ENCODE data around the gene PAK4. TPM values are rescaled to one million over a fixed set of nuclear protein-coding genes. Genes with fewer than 3 reads are reported as not detected.

The PAK4 gene
- total RNA-seq, 2 experiments from 2014 or later, result 16.3 to 17.8 TPM

- Mint-ChIP-seq H3K4me3 (no peak overlapping the region), H3K27ac (no peak overlapping the region), H3K9me3 (no peaks in the 10 kb centered on the region), H3K27me3 (no peaks in the 10 kb centered on the region), H3K4me1 (ENCODE audit: low read depth) (peaks cover 2% of the 10 kb centered on the region), H3K36me3 (peaks cover 5% of the 10 kb centered on the region)
- ChIA-PET CTCF (interaction anchor here (1.3 kb wide), 1 partner anchor 184 kb away, joined by 3 read pairs; no protein-coding TSS in a partner anchor), POLR2A (no interaction called here)
- intact Hi-C loops (cut with micrococcal nuclease), result no loop called here
- DNase-seq, result no peak
Observed at GRCh38 chr19:39146091-39146490, 20.5 kb downstream of the PAK4 start.

GRCh38 chr19:39146686-39147450 is 21.3 kb downstream of the PAK4 start:
- no peak overlapping the region for H3K4me3 Mint-ChIP-seq
- no peaks in the 10 kb centered on the region for H3K27me3 Mint-ChIP-seq
- no peaks in the 10 kb centered on the region for H3K9me3 Mint-ChIP-seq
- no peak overlapping the region for H3K27ac Mint-ChIP-seq
- CTCF ChIA-PET, result interaction anchor here (0.5 kb wide), 1 partner anchor 903 kb away, joined by 3 read pairs; no protein-coding TSS in a partner anchor
- no peak for DNase-seq
- POLR2A ChIA-PET, result no interaction called here
- peaks cover 2% of the 10 kb centered on the region for H3K4me1 Mint-ChIP-seq (ENCODE audit: low read depth)
- intact Hi-C loops (cut with micrococcal nuclease), result no loop called here
- peaks cover 5% of the 10 kb centered on the region for H3K36me3 Mint-ChIP-seq

GRCh38 chr19:39147480-39147879 is 21.9 kb downstream of the PAK4 start:
- CTCF ChIA-PET, result interaction anchor here (0.5 kb wide), 1 partner anchor 904 kb away, joined by 3 read pairs; no protein-coding TSS in a partner anchor
- H3K4me1 Mint-ChIP-seq (ENCODE audit: low read depth), result peaks cover 2% of the 10 kb centered on the region
- H3K27ac Mint-ChIP-seq, result no peak overlapping the region
- H3K27me3 Mint-ChIP-seq, result no peaks in the 10 kb centered on the region
- peaks cover 5% of the 10 kb centered on the region for H3K36me3 Mint-ChIP-seq
- intact Hi-C loops (cut with micrococcal nuclease), result no loop called here
- H3K4me3 Mint-ChIP-seq, result no peak overlapping the region
- POLR2A ChIA-PET, result no interaction called here
- no peak for DNase-seq
- H3K9me3 Mint-ChIP-seq, result no peaks in the 10 kb centered on the region

GRCh38 chr19:39148939-39149529 is 23.4 kb downstream of the PAK4 start:
- POLR2A ChIA-PET, result no interaction called here
- H3K27ac Mint-ChIP-seq, result no peak overlapping the region
- peaks cover 5% of the 10 kb centered on the region for H3K36me3 Mint-ChIP-seq

GRCh38 chr19:39150235-39150634 is 24.6 kb downstream of the PAK4 start:
- Mint-ChIP-seq H3K27me3 (no peaks in the 10 kb centered on the region), H3K36me3 (peaks cover 5% of the 10 kb centered on the region), H3K9me3 (no peaks in the 10 kb centered on the region), H3K27ac (no peak overlapping the region), H3K4me1 (ENCODE audit: low read depth) (peaks cover 4% of the 10 kb centered on the region), H3K4me3 (no peak overlapping the region)
- no peak for DNase-seq
- POLR2A ChIA-PET, result no interaction called here
- intact Hi-C loops (cut with micrococcal nuclease), result no loop called here
- CTCF ChIA-PET, result interaction anchor here (1.2 kb wide), 1 partner anchor 27 kb away, joined by 4 read pairs; no protein-coding TSS in a partner anchor

More at GRCh38 chr19:39148939-39149529, 23.4 kb downstream of the PAK4 start:
- Mint-ChIP-seq H3K9me3 (no peaks in the 10 kb centered on the region), H3K4me1 (ENCODE audit: low read depth) (peaks cover 2% of the 10 kb centered on the region), H3K27me3 (no peaks in the 10 kb centered on the region), H3K4me3 (no peak overlapping the region)
- intact Hi-C loops (cut with micrococcal nuclease), result no loop called here
- DNase-seq, result no peak
- CTCF ChIA-PET, result interaction anchor here (0.6 kb wide), 1 partner anchor 15 kb away, joined by 3 read pairs; no protein-coding TSS in a partner anchor

- DNase-seq, result no peak
- Mint-ChIP-seq H3K9me3 (no peaks in the 10 kb centered on the region), H3K4me3 (no peak overlapping the region), H3K27me3 (no peaks in the 10 kb centered on the region), H3K27ac (no peak overlapping the region), H3K36me3 (peaks cover 5% of the 10 kb centered on the region), H3K4me1 (ENCODE audit: low read depth) (peaks cover 4% of the 10 kb centered on the region)
- ChIA-PET CTCF (no interaction called here), POLR2A (no interaction called here)
- intact Hi-C loops (cut with micrococcal nuclease), result no loop called here
Observed at GRCh38 chr19:39150807-39151600, 25.4 kb downstream of the PAK4 start.

- H3K4me3 Mint-ChIP-seq, result no peak overlapping the region
- ChIA-PET POLR2A (no interaction called here), CTCF (interaction anchor here (1.0 kb wide), 1 partner anchor 29 kb away, joined by 3 read pairs; no protein-coding TSS in a partner anchor)
- H3K27ac Mint-ChIP-seq, result no peak overlapping the region
- peaks cover 4% of the 10 kb centered on the region for H3K4me1 Mint-ChIP-seq (ENCODE audit: low read depth)
- H3K27me3 Mint-ChIP-seq, result no peaks in the 10 kb centered on the region
- intact Hi-C loops (cut with micrococcal nuclease), result no loop called here
- H3K36me3 Mint-ChIP-seq, result peaks cover 5% of the 10 kb centered on the region
- H3K9me3 Mint-ChIP-seq, result no peaks in the 10 kb centered on the region
- DNase-seq, result no peak
Observed at GRCh38 chr19:39152066-39152465, 26.5 kb downstream of the PAK4 start.

GRCh38 chr19:39154100-39154628 is 28.6 kb downstream of the PAK4 start:
- DNase-seq, result no peak
- peaks cover under 1% of the 10 kb centered on the region for H3K36me3 Mint-ChIP-seq
- no peaks in the 10 kb centered on the region for H3K9me3 Mint-ChIP-seq
- intact Hi-C loops (cut with micrococcal nuclease), result no loop called here
- H3K27me3 Mint-ChIP-seq, result no peaks in the 10 kb centered on the region
- H3K4me3 Mint-ChIP-seq, result no peak overlapping the region
- peaks cover 2% of the 10 kb centered on the region for H3K4me1 Mint-ChIP-seq (ENCODE audit: low read depth)
- POLR2A ChIA-PET, result no interaction called here
- CTCF ChIA-PET, result no interaction called here
- no peak overlapping the region for H3K27ac Mint-ChIP-seq

GRCh38 chr19:39154629-39155100 is 29.1 kb downstream of the PAK4 start:
- DNase-seq, result no peak
- H3K36me3 Mint-ChIP-seq, result no peaks in the 10 kb centered on the region
- H3K27ac Mint-ChIP-seq, result no peak overlapping the region
- ChIA-PET POLR2A (no interaction called here), CTCF (no interaction called here)
- no peaks in the 10 kb centered on the region for H3K9me3 Mint-ChIP-seq
- H3K4me1 Mint-ChIP-seq (ENCODE audit: low read depth), result peaks cover 2% of the 10 kb centered on the region
- H3K4me3 Mint-ChIP-seq, result no peak overlapping the region
- intact Hi-C loops (cut with micrococcal nuclease), result no loop called here
- H3K27me3 Mint-ChIP-seq, result no peaks in the 10 kb centered on the region

- intact Hi-C loops (cut with micrococcal nuclease), result no loop called here
Observed at GRCh38 chr19:39155114-39155700, 29.6 kb downstream of the PAK4 start.

GRCh38 chr19:39155741-39156140 is 30.2 kb downstream of the PAK4 start:
- H3K27me3 Mint-ChIP-seq, result no peaks in the 10 kb centered on the region
- no peaks in the 10 kb centered on the region for H3K9me3 Mint-ChIP-seq
- CTCF ChIA-PET, result no interaction called here
- intact Hi-C loops (cut with micrococcal nuclease), result no loop called here
- POLR2A ChIA-PET, result no interaction called here
- H3K4me1 Mint-ChIP-seq (ENCODE audit: low read depth), result peaks cover 2% of the 10 kb centered on the region
- DNase-seq, result no peak
- H3K36me3 Mint-ChIP-seq, result no peaks in the 10 kb centered on the region
- H3K27ac Mint-ChIP-seq, result no peak overlapping the region
- no peak overlapping the region for H3K4me3 Mint-ChIP-seq

More at GRCh38 chr19:39155114-39155700, 29.6 kb downstream of the PAK4 start:
- ChIA-PET CTCF (no interaction called here), POLR2A (no interaction called here)
- Mint-ChIP-seq H3K27ac (no peak overlapping the region), H3K4me1 (ENCODE audit: low read depth) (peaks cover 2% of the 10 kb centered on the region), H3K9me3 (no peaks in the 10 kb centered on the region), H3K4me3 (no peak overlapping the region), H3K27me3 (no peaks in the 10 kb centered on the region), H3K36me3 (no peaks in the 10 kb centered on the region)
- no peak for DNase-seq

Data from activated CD4-positive, alpha-beta memory T cell treated with anti-CD3 and anti-CD28 coated beads for 36 hours (primary cell).